ENCODE data around the gene DDR1.

DDR1 gene

DNA sequence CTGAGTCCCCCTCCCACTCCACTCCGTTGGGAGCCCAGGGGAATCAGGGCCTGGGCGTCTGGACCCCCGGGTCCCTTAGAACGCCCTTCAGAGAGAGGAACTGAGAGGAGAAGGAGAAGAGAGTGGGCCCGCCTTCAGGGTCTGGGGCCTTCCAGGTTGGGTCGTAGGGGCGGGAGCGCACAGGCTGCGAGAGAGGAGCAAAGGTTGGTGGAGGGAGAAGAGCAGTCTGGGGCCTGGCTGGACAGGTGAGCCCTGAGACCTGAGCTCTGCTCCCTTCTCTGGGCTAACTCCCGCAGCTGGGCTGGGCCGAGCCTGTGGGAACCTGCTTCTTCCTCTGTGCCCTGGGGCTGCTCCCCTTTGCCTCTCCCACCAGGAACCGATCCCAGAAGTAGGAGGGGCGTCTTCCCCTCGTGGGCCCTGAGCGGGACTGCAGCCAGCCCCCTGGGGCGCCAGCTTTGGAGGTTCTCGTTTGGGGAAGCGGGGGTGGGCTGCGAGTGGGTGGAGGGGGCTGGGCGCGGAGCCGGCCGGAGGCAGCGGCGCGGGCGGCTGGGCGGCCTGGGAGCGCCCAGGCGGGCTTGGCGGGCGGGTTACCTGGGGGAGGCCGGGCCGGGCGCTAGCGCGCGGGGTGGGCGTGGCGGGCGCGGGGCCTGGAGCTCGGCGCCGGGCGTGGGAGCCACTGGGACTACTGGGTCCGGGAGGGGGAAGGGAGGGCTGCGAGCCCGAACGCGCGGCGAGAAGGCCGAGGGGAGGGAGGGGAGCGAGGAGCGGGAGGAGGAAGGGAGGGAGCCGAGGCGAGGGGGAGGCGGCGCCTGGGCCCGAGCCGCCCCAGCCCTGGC, at the start of gene DDR1:
Gene DDR1 (plus strand): TSS at position 835 of the 836 bp plus-strand sequence. CDS start 4,211 bp downstream, outside the sequence.
- H3K4me3 ChIP-seq (ENCODE audit: low read length in 2 of 2) = peak within 1 kb of the TSS; percentile 88 to 94
- H3K9ac ChIP-seq (ENCODE audit: low read length in 2 of 2) = peak within 1 kb of the TSS; percentile 80 to 82
- H3K27me3 ChIP-seq (ENCODE audit: control insufficient read depth in 1 of 2, insufficient read depth in 2 of 2, low read length in 2 of 2) = no peaks in the 10 kb centered on the region
- no peaks in the 10 kb centered on the region for H3K9me3 ChIP-seq (ENCODE audit: control insufficient read depth in 2 of 2, low read length in 2 of 2)
- H3K4me1 ChIP-seq (ENCODE audit: control insufficient read depth, insufficient read depth, low read length) = peaks cover 37% of the 10 kb centered on the region
- H3K36me3 ChIP-seq (ENCODE audit: control insufficient read depth in 2 of 2, insufficient read depth in 2 of 2, low read length in 2 of 2) = peaks cover 0 to 3% of the 10 kb centered on the region in 2 donors
- H3K27ac ChIP-seq (ENCODE audit: low read length) = peak within 1 kb of the TSS; percentile 87

DNA sequence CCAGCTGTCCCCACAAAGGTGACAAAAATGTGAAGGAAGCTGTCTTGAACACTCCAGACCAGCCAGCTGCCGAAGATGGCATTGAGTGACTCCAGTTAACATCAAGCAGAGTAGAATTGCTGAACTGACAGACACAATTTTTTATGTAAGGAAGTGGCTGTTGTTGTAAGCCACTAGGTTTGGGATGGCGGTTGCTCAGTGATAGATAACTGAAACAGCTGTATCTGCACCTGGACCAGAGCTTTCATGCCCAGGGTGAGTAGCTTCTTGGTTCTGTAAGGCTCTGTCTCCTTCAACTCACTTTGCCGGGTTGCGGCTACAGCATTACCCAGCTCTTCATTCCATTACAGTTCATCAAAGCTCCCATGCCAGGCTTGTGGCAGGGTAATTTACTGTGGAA, 49.7 kb upstream of the DDR1 start:
- H3K9me3 ChIP-seq (ENCODE audit: control insufficient read depth in 2 of 2, low read length in 2 of 2) = no peaks in the 10 kb centered on the region
- H3K27me3 ChIP-seq (ENCODE audit: control insufficient read depth in 1 of 2, insufficient read depth in 2 of 2, low read length in 2 of 2) = no peaks in the 10 kb centered on the region
- H3K9ac ChIP-seq (ENCODE audit: low read length in 2 of 2) = no peak overlapping the region
- H3K36me3 ChIP-seq (ENCODE audit: control insufficient read depth in 2 of 2, insufficient read depth in 2 of 2, low read length in 2 of 2) = no peaks in the 10 kb centered on the region
- peaks cover 6% of the 10 kb centered on the region for H3K4me1 ChIP-seq (ENCODE audit: control insufficient read depth, insufficient read depth, low read length)
- H3K4me3 ChIP-seq (ENCODE audit: low read length in 2 of 2) = no peak overlapping the region
- H3K27ac ChIP-seq (ENCODE audit: low read length) = no peak overlapping the region

DNA sequence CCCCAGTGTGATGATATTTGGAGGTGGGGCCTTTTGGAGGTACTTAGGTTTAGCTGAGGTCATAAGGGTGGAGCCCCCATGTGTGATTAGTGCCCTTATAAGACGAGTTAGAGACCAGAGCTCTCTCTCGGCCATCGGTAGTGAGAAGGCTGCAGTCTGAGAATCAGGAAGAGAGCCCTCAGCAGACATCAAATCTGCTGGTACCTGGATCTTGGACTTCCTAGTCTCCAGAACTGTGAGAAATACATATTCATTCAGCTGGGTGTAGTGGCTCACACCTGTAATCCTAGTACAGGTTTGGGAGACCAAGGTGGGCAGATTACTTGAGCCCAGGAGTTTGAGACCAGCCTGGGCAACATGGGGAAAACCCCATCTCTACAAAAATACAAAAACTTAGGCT, 48.7 kb upstream of the DDR1 start:
- H3K4me1 ChIP-seq (ENCODE audit: control insufficient read depth, insufficient read depth, low read length) = peaks cover 5% of the 10 kb centered on the region
- H3K9ac ChIP-seq (ENCODE audit: low read length in 2 of 2) = no peak overlapping the region
- no peak overlapping the region for H3K27ac ChIP-seq (ENCODE audit: low read length)
- no peaks in the 10 kb centered on the region for H3K36me3 ChIP-seq (ENCODE audit: control insufficient read depth in 2 of 2, insufficient read depth in 2 of 2, low read length in 2 of 2)
- H3K27me3 ChIP-seq (ENCODE audit: control insufficient read depth in 1 of 2, insufficient read depth in 2 of 2, low read length in 2 of 2) = no peaks in the 10 kb centered on the region
- H3K4me3 ChIP-seq (ENCODE audit: low read length in 2 of 2) = no peak overlapping the region
- no peaks in the 10 kb centered on the region for H3K9me3 ChIP-seq (ENCODE audit: control insufficient read depth in 2 of 2, low read length in 2 of 2)

DNA sequence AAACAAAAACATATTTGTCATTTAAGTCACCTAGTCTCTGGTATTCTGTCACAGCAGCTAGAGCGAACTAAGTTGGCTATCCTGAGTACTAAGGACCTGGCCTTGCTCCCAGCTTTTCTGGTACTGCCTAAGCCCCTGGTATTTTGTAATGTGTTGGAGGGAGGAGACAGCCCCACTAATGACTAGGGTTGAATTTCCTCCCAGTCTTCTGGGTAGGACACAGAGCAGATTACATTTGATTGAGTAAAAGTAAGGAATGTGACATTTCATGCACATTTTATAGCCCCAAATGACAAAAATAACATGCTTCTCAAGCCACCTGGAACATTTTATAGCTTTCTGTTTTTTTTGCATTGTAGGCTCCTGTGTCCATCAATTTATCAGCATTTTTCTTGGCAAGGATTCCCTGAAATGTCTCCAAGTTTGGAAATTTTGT, 47.9 kb upstream of the DDR1 start:
- Histone ChIP-seq H3K4me3 (ENCODE audit: low read length in 2 of 2) (no peak overlapping the region), H3K36me3 (ENCODE audit: control insufficient read depth in 2 of 2, insufficient read depth in 2 of 2, low read length in 2 of 2) (no peaks in the 10 kb centered on the region), H3K9me3 (ENCODE audit: control insufficient read depth in 2 of 2, low read length in 2 of 2) (no peaks in the 10 kb centered on the region), H3K4me1 (ENCODE audit: control insufficient read depth, insufficient read depth, low read length) (peaks cover 5% of the 10 kb centered on the region), H3K27me3 (ENCODE audit: control insufficient read depth in 1 of 2, insufficient read depth in 2 of 2, low read length in 2 of 2) (no peaks in the 10 kb centered on the region), H3K9ac (ENCODE audit: low read length in 2 of 2) (no peak overlapping the region), H3K27ac (ENCODE audit: low read length) (no peak overlapping the region)

DNA sequence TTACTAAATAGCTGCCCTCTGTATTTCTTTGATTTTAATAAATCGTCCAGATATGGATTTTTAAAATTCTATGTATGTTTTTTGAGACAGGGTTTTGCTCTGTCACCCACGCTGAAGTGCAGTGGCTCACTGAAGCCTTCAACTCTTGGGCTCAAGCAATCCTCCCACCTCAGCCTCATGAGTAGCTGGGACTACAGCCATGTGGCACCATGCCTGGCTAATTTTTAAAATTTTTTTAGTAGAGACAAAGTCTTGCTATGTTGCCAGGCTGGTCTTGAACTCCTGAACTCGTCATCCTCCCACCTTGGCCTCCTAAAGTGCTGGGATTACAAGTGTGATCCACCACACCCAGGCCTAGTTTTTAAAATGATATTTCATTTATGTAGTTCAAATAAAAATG, 47.4 kb upstream of the DDR1 start:
- Histone ChIP-seq H3K27ac (ENCODE audit: low read length) (no peak overlapping the region), H3K4me3 (ENCODE audit: low read length in 2 of 2) (no peak overlapping the region), H3K9me3 (ENCODE audit: control insufficient read depth in 2 of 2, low read length in 2 of 2) (no peaks in the 10 kb centered on the region), H3K4me1 (ENCODE audit: control insufficient read depth, insufficient read depth, low read length) (peaks cover 5% of the 10 kb centered on the region), H3K36me3 (ENCODE audit: control insufficient read depth in 2 of 2, insufficient read depth in 2 of 2, low read length in 2 of 2) (no peaks in the 10 kb centered on the region), H3K27me3 (ENCODE audit: control insufficient read depth in 1 of 2, insufficient read depth in 2 of 2, low read length in 2 of 2) (no peaks in the 10 kb centered on the region), H3K9ac (ENCODE audit: low read length in 2 of 2) (no peak overlapping the region)

DNA sequence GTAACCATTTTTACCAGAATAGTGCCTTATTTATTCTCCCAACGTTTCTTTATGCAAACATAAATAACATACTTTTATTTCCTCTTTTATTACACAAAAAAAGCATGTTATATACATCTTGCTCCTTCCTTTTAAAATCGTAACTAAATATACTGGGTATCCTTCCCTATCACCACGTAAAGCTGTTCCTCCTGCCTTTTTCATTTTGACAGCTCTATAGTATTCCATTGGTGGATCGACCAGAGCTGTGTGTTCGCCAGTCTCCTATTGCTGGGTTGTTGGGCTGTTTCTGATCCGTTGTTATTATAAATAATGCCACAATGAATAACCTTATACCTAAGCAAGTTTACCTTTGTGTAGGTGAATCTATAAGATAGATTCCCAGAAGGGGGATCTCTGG, 46.9 kb upstream of the DDR1 start:
- H3K27ac ChIP-seq (ENCODE audit: low read length) = no peak overlapping the region

DNA sequence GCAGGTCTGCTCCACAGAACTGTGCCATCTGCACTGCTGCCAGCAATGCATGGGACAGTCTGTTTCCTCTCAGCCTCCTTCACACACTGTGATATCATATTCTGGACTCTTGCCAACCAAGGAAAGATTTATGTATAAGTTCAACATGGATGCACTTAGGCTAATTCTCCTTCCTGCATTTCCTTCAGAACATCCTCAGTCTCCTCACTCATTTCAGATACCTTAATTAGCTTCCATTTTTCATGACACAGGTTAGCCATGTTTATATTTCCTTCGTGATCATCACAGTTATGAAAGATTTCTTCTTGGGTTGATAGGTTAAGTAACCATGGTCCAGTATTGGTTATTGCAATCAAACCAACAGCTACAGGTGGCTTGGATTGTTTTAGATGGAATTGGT, 46.4 kb upstream of the DDR1 start:
- Histone ChIP-seq H3K4me3 (ENCODE audit: low read length in 2 of 2) (no peak overlapping the region), H3K36me3 (ENCODE audit: control insufficient read depth in 2 of 2, insufficient read depth in 2 of 2, low read length in 2 of 2) (no peaks in the 10 kb centered on the region), H3K9ac (ENCODE audit: low read length in 2 of 2) (no peak overlapping the region), H3K27ac (ENCODE audit: low read length) (no peak overlapping the region), H3K9me3 (ENCODE audit: control insufficient read depth in 2 of 2, low read length in 2 of 2) (no peaks in the 10 kb centered on the region), H3K27me3 (ENCODE audit: control insufficient read depth in 1 of 2, insufficient read depth in 2 of 2, low read length in 2 of 2) (no peaks in the 10 kb centered on the region), H3K4me1 (ENCODE audit: control insufficient read depth, insufficient read depth, low read length) (peaks cover 5% of the 10 kb centered on the region)

More for the DNA sequence above, 46.9 kb upstream of the DDR1 start:
- H3K27me3 ChIP-seq (ENCODE audit: control insufficient read depth in 1 of 2, insufficient read depth in 2 of 2, low read length in 2 of 2) = no peaks in the 10 kb centered on the region
- H3K36me3 ChIP-seq (ENCODE audit: control insufficient read depth in 2 of 2, insufficient read depth in 2 of 2, low read length in 2 of 2) = no peaks in the 10 kb centered on the region
- no peak overlapping the region for H3K4me3 ChIP-seq (ENCODE audit: low read length in 2 of 2)
- H3K9ac ChIP-seq (ENCODE audit: low read length in 2 of 2) = no peak overlapping the region
- H3K4me1 ChIP-seq (ENCODE audit: control insufficient read depth, insufficient read depth, low read length) = peaks cover 5% of the 10 kb centered on the region
- H3K9me3 ChIP-seq (ENCODE audit: control insufficient read depth in 2 of 2, low read length in 2 of 2) = no peaks in the 10 kb centered on the region

DNA sequence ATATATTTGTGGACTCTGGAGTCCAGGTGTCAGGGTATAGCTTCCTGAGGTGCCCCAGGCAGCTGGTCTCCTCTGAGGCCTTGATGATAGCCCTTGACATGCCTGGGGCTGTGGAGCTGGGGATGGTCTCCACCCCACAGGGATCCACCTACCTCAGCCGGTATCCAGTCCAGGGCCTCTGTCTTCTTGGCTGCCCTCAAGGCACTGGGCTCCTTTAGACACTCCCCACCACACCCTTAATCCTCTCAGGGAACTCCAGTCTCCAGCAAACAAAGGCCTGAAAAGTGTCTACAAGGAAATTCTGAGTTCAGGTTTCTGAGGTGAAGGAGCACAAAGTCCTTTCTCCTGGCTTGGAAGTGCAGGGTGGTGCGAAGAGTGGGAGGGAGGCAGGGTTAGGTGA, 44.6 kb upstream of the DDR1 start:
- Histone ChIP-seq H3K27ac (ENCODE audit: low read length) (no peak overlapping the region), H3K9ac (ENCODE audit: low read length in 2 of 2) (no peak overlapping the region)

DNA sequence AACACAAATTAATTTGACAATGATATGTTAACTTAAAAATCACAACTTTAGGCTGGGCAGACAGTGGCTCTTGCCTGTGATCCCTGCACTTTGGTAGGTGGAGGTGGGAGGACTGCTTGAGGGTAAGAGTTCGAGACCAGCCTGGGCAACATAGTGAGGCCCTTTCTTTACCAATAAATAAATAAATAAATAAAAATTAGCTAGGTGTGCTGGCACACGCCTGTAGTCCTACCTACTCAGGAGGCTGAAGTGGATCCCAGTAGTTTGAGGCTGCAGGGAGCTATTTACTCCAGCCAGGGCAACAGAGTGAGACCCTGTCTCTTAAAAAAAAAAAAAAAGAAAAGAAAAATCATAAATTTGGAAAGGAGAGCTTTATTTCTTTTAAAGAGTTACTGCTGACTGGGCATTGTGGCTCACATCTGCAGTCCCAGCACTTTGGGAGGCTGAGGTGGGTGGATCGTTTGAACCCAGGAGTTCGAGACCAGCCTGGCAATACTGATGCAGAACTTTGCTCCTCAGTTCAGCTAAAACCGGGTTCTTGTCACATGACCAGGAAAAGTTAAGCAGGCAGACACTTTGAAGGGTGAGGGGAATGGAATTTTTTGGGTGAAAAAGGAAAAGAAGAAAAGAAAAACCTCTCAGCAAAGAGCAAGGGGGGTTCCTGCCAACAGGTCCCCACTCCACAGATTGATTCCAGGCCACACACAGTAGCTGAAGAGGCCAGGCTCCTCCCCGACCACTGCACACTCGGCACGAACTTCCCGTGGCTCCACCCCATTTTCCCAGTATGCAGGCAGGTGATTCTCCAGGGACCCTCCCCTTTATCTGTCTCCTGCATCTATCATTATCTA, 44.0 kb upstream of the DDR1 start:
- H3K9me3 ChIP-seq (ENCODE audit: control insufficient read depth in 2 of 2, low read length in 2 of 2) = no peaks in the 10 kb centered on the region
- no peaks in the 10 kb centered on the region for H3K27me3 ChIP-seq (ENCODE audit: control insufficient read depth in 1 of 2, insufficient read depth in 2 of 2, low read length in 2 of 2)
- no peak overlapping the region for H3K9ac ChIP-seq (ENCODE audit: low read length in 2 of 2)
- peaks cover 15% of the 10 kb centered on the region for H3K4me1 ChIP-seq (ENCODE audit: control insufficient read depth, insufficient read depth, low read length)
- no peak overlapping the region for H3K27ac ChIP-seq (ENCODE audit: low read length)
- H3K4me3 ChIP-seq (ENCODE audit: low read length in 2 of 2) = no peak overlapping the region
- H3K36me3 ChIP-seq (ENCODE audit: control insufficient read depth in 2 of 2, insufficient read depth in 2 of 2, low read length in 2 of 2) = no peaks in the 10 kb centered on the region

More for the DNA sequence above, 44.6 kb upstream of the DDR1 start:
- H3K4me3 ChIP-seq (ENCODE audit: low read length in 2 of 2) = no peak overlapping the region
- H3K36me3 ChIP-seq (ENCODE audit: control insufficient read depth in 2 of 2, insufficient read depth in 2 of 2, low read length in 2 of 2) = no peaks in the 10 kb centered on the region
- peaks cover 15% of the 10 kb centered on the region for H3K4me1 ChIP-seq (ENCODE audit: control insufficient read depth, insufficient read depth, low read length)
- no peaks in the 10 kb centered on the region for H3K27me3 ChIP-seq (ENCODE audit: control insufficient read depth in 1 of 2, insufficient read depth in 2 of 2, low read length in 2 of 2)
- no peaks in the 10 kb centered on the region for H3K9me3 ChIP-seq (ENCODE audit: control insufficient read depth in 2 of 2, low read length in 2 of 2)

DNA sequence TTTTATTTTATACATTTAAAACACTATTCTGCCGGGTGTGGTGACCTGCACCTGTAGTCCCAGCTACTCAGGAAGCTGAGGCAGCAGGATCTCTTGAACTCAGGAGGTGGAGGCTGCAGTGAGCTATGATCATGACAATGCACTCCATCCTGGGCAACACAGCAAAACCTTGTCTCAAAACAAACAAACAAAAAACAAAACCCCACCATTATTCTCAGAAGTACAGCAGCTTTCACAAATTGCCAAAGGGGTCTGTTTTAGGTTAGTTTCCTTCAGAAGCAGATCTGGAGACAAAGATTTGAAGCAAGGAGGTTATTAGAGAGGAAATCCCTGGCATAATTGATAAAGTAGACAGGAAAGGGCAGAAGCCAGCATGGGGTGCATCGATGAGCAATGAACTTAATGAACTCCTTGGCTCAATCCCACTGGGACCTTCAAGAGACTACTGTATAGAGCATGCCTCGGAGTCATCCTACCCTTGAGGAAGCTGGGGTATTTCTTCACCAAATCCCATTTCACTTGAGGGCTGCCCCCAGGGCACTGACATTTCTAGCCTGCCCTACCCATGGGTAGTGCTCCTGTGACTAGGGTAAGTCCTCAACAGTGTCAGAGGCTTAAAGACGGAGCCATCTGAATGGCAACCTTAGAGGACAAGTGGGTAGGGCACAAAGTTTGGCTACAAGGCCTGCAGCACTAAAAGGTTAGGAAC, 43.2 kb upstream of the DDR1 start:
- Histone ChIP-seq H3K27ac (ENCODE audit: low read length) (no peak overlapping the region), H3K9ac (ENCODE audit: low read length in 2 of 2) (no peak overlapping the region), H3K27me3 (ENCODE audit: control insufficient read depth in 1 of 2, insufficient read depth in 2 of 2, low read length in 2 of 2) (no peaks in the 10 kb centered on the region), H3K9me3 (ENCODE audit: control insufficient read depth in 2 of 2, low read length in 2 of 2) (no peaks in the 10 kb centered on the region), H3K36me3 (ENCODE audit: control insufficient read depth in 2 of 2, insufficient read depth in 2 of 2, low read length in 2 of 2) (no peaks in the 10 kb centered on the region), H3K4me1 (ENCODE audit: control insufficient read depth, insufficient read depth, low read length) (peaks cover 15% of the 10 kb centered on the region), H3K4me3 (ENCODE audit: low read length in 2 of 2) (no peak overlapping the region)

All from stomach smooth muscle (tissue), 2 donors.